PC-9 (cell line): ENCODE measurements around the gene PITHD1. TPM values are rescaled to one million over a fixed set of nuclear protein-coding genes. Genes with fewer than 3 reads are reported as not detected.
"Not testable (repeated sequence)": the region's sequence is repeated elsewhere in the genome, so short reads cannot be mapped to it uniquely, and the experiment has no call there.

Source experiments
- BruUV-seq: library from RNA; stranded (reverse); fragments of 400-500 nt; replicated peaks from 2 replicates; lab custom pipeline; 2021; lab: Mats Ljungman, UMichigan
- CTCF ChIA-PET: fragments of 300-600 bp; sonication (Branson Sonifier 250); formaldehyde crosslinking; loops from one replicate; lab custom pipeline; 2022; ENCODE audit warnings: antibody characterized with exemption; lab: Charles Lee
- POLR2A ChIA-PET: fragments of 300-600 bp; sonication (Branson Sonifier 250); formaldehyde crosslinking; loops from one replicate; lab custom pipeline; 2022; ENCODE audit warnings: antibody characterized with exemption; ENCODE audit not compliant: unreplicated experiment; lab: Charles Lee
- DNase-seq, 2 experiments: peaks; one replicate each; pipeline versions ENCODE4 v3.0.0 to v3.0.0-alpha.2; 2015 to 2022; ENCODE audit warnings: mixed read lengths in 1 of 2
- H2AFZ ChIP-seq: fragments of 200-600 bp; sonication (generic); 2 replicates; pipeline ENCODE4 v1.8.1; 2017; ENCODE audit warnings: antibody characterized with exemption
- H3F3A ChIP-seq: fragments of 200-600 bp; sonication (generic); 2 replicates; pipeline ENCODE4 v1.8.1; 2017; ENCODE audit warnings: antibody characterized with exemption, mild to moderate bottlenecking, low read depth; ENCODE audit not compliant: insufficient read depth
- H3K27ac ChIP-seq: fragments of 200-600 bp; sonication (generic); 2 replicates; pipeline ENCODE4 v1.6.1; 2016; ENCODE audit warnings: mixed run types
- H3K27me3 ChIP-seq: fragments of 200-600 bp; sonication (generic); 2 replicates; pipeline ENCODE4 v1.6.1; 2016; ENCODE audit warnings: low read depth, mixed run types; ENCODE audit not compliant: insufficient read depth
- H3K36me3 ChIP-seq: fragments of 200-600 bp; sonication (generic); 2 replicates; pipeline ENCODE4 v1.6.1; 2016; ENCODE audit warnings: low read depth, mixed run types
- H3K4me1 ChIP-seq: fragments of 200-600 bp; sonication (generic); replicated peaks from 2 replicates; pipeline ENCODE4 v1.6.1; 2016; ENCODE audit warnings: mixed run types; ENCODE audit not compliant: insufficient read depth
- H3K4me2 ChIP-seq: fragments of 200-600 bp; sonication (generic); 2 replicates; pipeline ENCODE4 v1.6.1; 2017; ENCODE audit warnings: mixed run types
- H3K4me3 ChIP-seq: fragments of 200-600 bp; sonication (generic); 2 replicates; pipeline ENCODE4 v1.6.1; 2016; ENCODE audit warnings: mixed run types
- H3K79me2 ChIP-seq: fragments of 200-600 bp; sonication (generic); 2 replicates; pipeline ENCODE4 v1.6.1; 2017; ENCODE audit warnings: low read depth, mixed run types
- H3K9me2 ChIP-seq: fragments of 200-600 bp; sonication (generic); 2 replicates; pipeline ENCODE4 v1.8.1; 2017; ENCODE audit warnings: mild to moderate bottlenecking; ENCODE audit not compliant: insufficient read depth
- H3K9me3 ChIP-seq: fragments of 200-600 bp; sonication (generic); 2 replicates; pipeline ENCODE4 v1.8.1; 2016; ENCODE audit warnings: low read depth; ENCODE audit not compliant: insufficient read depth
- H4K20me1 ChIP-seq: fragments of 200-600 bp; sonication (generic); 2 replicates; pipeline ENCODE4 v1.8.1; 2017; ENCODE audit not compliant: insufficient read depth
- CTCF ChIP-seq: fragments of 200-600 bp; sonication (generic); conservative IDR thresholded peaks from 2 replicates; pipeline ENCODE4 v1.6.1; 2017; ENCODE audit warnings: mixed run types, antibody characterized with exemption, mild to moderate bottlenecking, moderate library complexity
- EZH2 ChIP-seq: fragments of 200-600 bp; sonication (generic); IDR thresholded peaks from 2 replicates; pipeline ENCODE4 v1.8.0; 2017; ENCODE audit warnings: antibody characterized with exemption, low read depth
- intact Hi-C: fragments of 100-400 bp; cut with micrococcal nuclease; formaldehyde crosslinking; loops from one replicate; pipeline ENCODE4 v1.10.0; 2022; ENCODE audit not compliant: unreplicated experiment
- total RNA-seq: library from RNA; stranded (reverse); gene quantifications from 2 replicates; pipeline ENCODE4 v1.2.3, GENCODE V29; 2021

The PITHD1 gene
- total RNA-seq, 1 experiment from 2014 or later = 38.5 TPM

- TF ChIP-seq EZH2 = no peak
- no peak for TF ChIP-seq CTCF
- intact Hi-C loops = loop anchor here (1.0 kb wide), 1 partner anchor 39 kb away; no protein-coding TSS in a partner anchor
Observed at GRCh38 chr1:23825762-23826522, 47.7 kb downstream of the PITHD1 start.

GRCh38 chr1:23826590-23826989, 48.4 kb downstream of the PITHD1 start:
- DNase-seq, intact Hi-C loops, H2AFZ ChIP-seq, CTCF ChIA-PET, H3K36me3 ChIP-seq, H3K9me3 ChIP-seq, H3K4me2 ChIP-seq, H3K79me2 ChIP-seq, H3K27me3 ChIP-seq, POLR2A ChIA-PET, H3K27ac ChIP-seq, H3K9me2 ChIP-seq, H3K4me3 ChIP-seq, BruUV-seq, H4K20me1 ChIP-seq, H3F3A ChIP-seq: not testable (repeated sequence)
- peaks cover 17% of the 10 kb centered on the region for H3K4me1 ChIP-seq

More at GRCh38 chr1:23825762-23826522, 47.7 kb downstream of the PITHD1 start:
- DNase-seq = no peak
- Histone ChIP-seq H2AFZ (peak overlapping the region; percentile 86), H3K79me2 (peaks cover 8% of the 10 kb centered on the region), H3K27me3 (no peaks in the 10 kb centered on the region), H3K9me2 (no peaks in the 10 kb centered on the region), H3K36me3 (no peaks in the 10 kb centered on the region), H3F3A (no peaks in the 10 kb centered on the region; the same call in 1 of the 2 replicates), H3K27ac (no peak overlapping the region), H3K4me1 (peaks cover 17% of the 10 kb centered on the region), H3K4me2 (peak overlapping the region; percentile 87), H3K4me3 (peak overlapping the region; percentile 82; the same call in 1 of the 2 replicates), H4K20me1 (no peaks in the 10 kb centered on the region), H3K9me3 (no peaks in the 10 kb centered on the region)
- TSS peak; percentile 92 for BruUV-seq
- POLR2A ChIA-PET = interaction anchor here (0.8 kb wide), 1 partner anchor 39 kb away, joined by 7 read pairs; no protein-coding TSS in a partner anchor
- CTCF ChIA-PET = interaction anchor here (0.5 kb wide), 1 partner anchor 25 kb away, joined by 4 read pairs; no protein-coding TSS in a partner anchor

- BruUV-seq = no TSS peak
- no peak for DNase-seq
- H3K4me3 ChIP-seq = no peak overlapping the region
- no peaks in the 10 kb centered on the region for H4K20me1 ChIP-seq
- no peak overlapping the region for H2AFZ ChIP-seq
- TF ChIP-seq CTCF (no peak), EZH2 (no peak)
- no peak overlapping the region for H3K27ac ChIP-seq
- ChIA-PET CTCF (no interaction called here), POLR2A (no interaction called here)
- H3F3A ChIP-seq = no peaks in the 10 kb centered on the region; the same call in 1 of the 2 replicates
- no peak overlapping the region for H3K4me2 ChIP-seq
- no peaks in the 10 kb centered on the region for H3K27me3 ChIP-seq
- H3K36me3 ChIP-seq = no peaks in the 10 kb centered on the region
- no peaks in the 10 kb centered on the region for H3K9me2 ChIP-seq
- intact Hi-C loops = no loop called here
- H3K79me2 ChIP-seq = peaks cover 8% of the 10 kb centered on the region
- no peaks in the 10 kb centered on the region for H3K9me3 ChIP-seq
- H3K4me1 ChIP-seq = peaks cover 17% of the 10 kb centered on the region
Observed at GRCh38 chr1:23827717-23828116, 49.5 kb downstream of the PITHD1 start.

DNA sequence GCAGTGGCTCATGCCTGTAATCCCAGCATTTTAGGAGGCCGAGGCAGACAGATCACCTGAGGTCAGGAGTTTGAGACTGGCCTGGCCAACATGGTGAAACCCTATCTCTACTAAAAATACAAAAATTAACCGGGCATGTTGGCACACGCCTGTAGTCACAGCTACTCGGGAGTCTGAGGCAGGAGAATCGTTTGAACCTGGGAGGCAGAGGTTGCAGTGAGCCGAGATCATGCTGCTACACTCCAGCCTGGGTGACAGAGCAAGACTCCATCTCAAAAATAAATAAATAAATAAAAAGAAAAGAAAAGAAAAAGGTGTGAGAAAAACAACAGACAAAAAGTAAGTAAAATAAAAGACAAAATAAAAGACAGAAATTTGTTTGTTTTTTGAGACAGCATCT, 55.9 kb downstream of the PITHD1 start:
- H3K4me2 ChIP-seq, H4K20me1 ChIP-seq, DNase-seq, intact Hi-C loops, POLR2A ChIA-PET, H3K79me2 ChIP-seq, H3K27ac ChIP-seq, H3K27me3 ChIP-seq, H3K4me3 ChIP-seq, H3K4me1 ChIP-seq, CTCF ChIA-PET, H3F3A ChIP-seq, H2AFZ ChIP-seq, BruUV-seq, H3K9me3 ChIP-seq, H3K9me2 ChIP-seq, H3K36me3 ChIP-seq: not testable (repeated sequence)
